Mucosa of descending colon (tissue), 3 donors: ENCODE results near the gene MKNK2. TPM values are rescaled to one million over a fixed set of nuclear protein-coding genes. Genes with fewer than 3 reads are reported as not detected.

Experiments used
- ATAC-seq: fragments of 200-7000 bp; cut with Tn5 transposase; one replicate; pipeline ENCODE4 v1.9.1; 2020; ENCODE audit warnings: mild to moderate bottlenecking, moderate library complexity
- DNase-seq, 3 donors: peaks; one replicate each; pipeline ENCODE4 v3.0.0-alpha.2; 2020
- H3K36me3 ChIP-seq: fragments of 200-600 bp; one replicate; pipeline ENCODE4 v1.8.0; 2021; ENCODE audit warnings: low read depth, mild to moderate bottlenecking
- H3K4me1 ChIP-seq: fragments of 200-600 bp; one replicate; pipeline ENCODE4 v1.8.0; 2021; ENCODE audit warnings: low read depth, mild to moderate bottlenecking
- H3K4me3 ChIP-seq: fragments of 200-600 bp; one replicate; pipeline ENCODE4 v1.8.0; 2021; ENCODE audit warnings: mild to moderate bottlenecking
- H3K9me3 ChIP-seq: fragments of 200-600 bp; one replicate; pipeline ENCODE4 v1.8.0; 2021; ENCODE audit warnings: mild to moderate bottlenecking
- CTCF ChIP-seq: fragments of 200-600 bp; IDR thresholded peaks from one replicate; pipeline ENCODE4 v1.8.0; 2022; ENCODE audit warnings: antibody characterized with exemption, mild to moderate bottlenecking
- intact Hi-C, 2 donors: fragments of 100-400 bp; cut with DNase I in 1 of 2; cut with micrococcal nuclease in 1 of 2; formaldehyde crosslinking; loops; one replicate each; pipeline versions ENCODE4 v1.11.0 to v1.11.1; 2022; cut with DNase I, micrococcal nuclease
- total RNA-seq, 3 donors: library from RNA; stranded (reverse); fragmentation: NEBNext Ultra II Directional in 2 of 3; extraction: Animal tissue kit (Norgen Biotek cat#: 25700) in 2 of 3; gene quantifications; one replicate each; pipeline versions ENCODE4 v1.2.1 to v1.2.4, GENCODE V29; 2021 to 2023
- donor health status: DM: no; HTN: no; CAD: no; lungs with moderate emphysema.
- donor health status: DM: no; HTN: no; CAD: no.
- donor health status: DM: no; HTN: yes; CAD: no.

MKNK2 gene
- total RNA-seq, 3 donors from 2014 or later, result 252 to 330 (median 304) TPM

- Histone ChIP-seq H3K36me3 (no peaks in the 10 kb centered on the region), H3K4me1 (peaks cover 36% of the 10 kb centered on the region), H3K4me3 (no peak overlapping the region), H3K9me3 (peaks cover 9% of the 10 kb centered on the region)
- ATAC-seq (no peak), DNase-seq (peak in 2 of 3 donors; percentile 31 to 47)
- intact Hi-C loops, result no loop called here
- no peak for TF ChIP-seq CTCF
Measured at GRCh38 chr19:2033115-2033824, 17.8 kb downstream of the MKNK2 start.

- ATAC-seq, result peak; percentile 87
- intact Hi-C loops, result no loop called here
- peaks cover 36% of the 10 kb centered on the region for H3K4me1 ChIP-seq
Measured at GRCh38 chr19:2032296-2032941, 18.6 kb downstream of the MKNK2 start.

GRCh38 chr19:2027361-2027760 lies 23.7 kb downstream of the MKNK2 start:
- TF ChIP-seq CTCF, result no peak
- peaks cover 20% of the 10 kb centered on the region for H3K4me1 ChIP-seq
- H3K9me3 ChIP-seq, result no peaks in the 10 kb centered on the region
- intact Hi-C loops, result no loop called here
- no peaks in the 10 kb centered on the region for H3K36me3 ChIP-seq
- DNase-seq (no peak), ATAC-seq (no peak)
- H3K4me3 ChIP-seq, result no peak overlapping the region

More at GRCh38 chr19:2032296-2032941, 18.6 kb downstream of the MKNK2 start:
- DNase-seq, result peak; percentile 95 to 97 (median 97)
- Histone ChIP-seq H3K4me3 (no peak overlapping the region), H3K36me3 (no peaks in the 10 kb centered on the region), H3K9me3 (peaks cover 9% of the 10 kb centered on the region)
- no peak for TF ChIP-seq CTCF

- Histone ChIP-seq H3K36me3 (no peaks in the 10 kb centered on the region), H3K4me1 (peaks cover 14% of the 10 kb centered on the region), H3K9me3 (no peaks in the 10 kb centered on the region), H3K4me3 (no peak overlapping the region)
- ATAC-seq (peak; percentile 75), DNase-seq (peak in 2 of 3 donors; percentile 51 to 69)
- no peak for TF ChIP-seq CTCF
- intact Hi-C loops, result no loop called here
Measured at GRCh38 chr19:2026770-2027169, 24.3 kb downstream of the MKNK2 start.

- H3K4me1 ChIP-seq, result peaks cover 3% of the 10 kb centered on the region
- ATAC-seq, result no peak
- intact Hi-C loops, result loop anchor here in 1 of 2 donors (5.0 kb wide), 1 partner anchor 45 kb away; no protein-coding TSS in a partner anchor
- TF ChIP-seq CTCF, result no peak
- DNase-seq, result no peak
- no peaks in the 10 kb centered on the region for H3K36me3 ChIP-seq
- no peaks in the 10 kb centered on the region for H3K9me3 ChIP-seq
- H3K4me3 ChIP-seq, result no peak overlapping the region
Measured at GRCh38 chr19:2022289-2022688, 28.8 kb downstream of the MKNK2 start.
